Small intestine (tissue), 7 donors: ENCODE results near the gene CBX2. TPM values are rescaled to one million over a fixed set of nuclear protein-coding genes. Genes with fewer than 3 reads are reported as not detected.

ENCODE experiments used
- DNase-seq, 2 donors: peaks; one replicate each; pipeline versions ENCODE4 v3.0.0 to v3.0.0-alpha.2; 2013
- FAIRE-seq: peaks from 2 replicates; lab custom pipeline; 2012; peaks lifted over from hg19 to GRCh38; lab: Jason Lieb, UNC
- H3K27ac ChIP-seq, 3 donors: one replicate each; pipeline ENCODE4 v1.5.1; 2013; ENCODE audit warnings: low read length in 2 of 3, mild to moderate bottlenecking in 2 of 3, control low read depth in 1 of 3, inconsistent platforms in 1 of 3, low read depth in 1 of 3, moderate library complexity in 1 of 3
- H3K27me3 ChIP-seq, 3 donors: one replicate each; pipeline ENCODE4 v1.6.1; 2013; ENCODE audit warnings: low read length in 3 of 3, inconsistent platforms in 1 of 3; ENCODE audit not compliant: control insufficient read depth in 3 of 3, insufficient read depth in 3 of 3
- H3K36me3 ChIP-seq, 3 donors: one replicate each; pipeline ENCODE4 v1.6.1; 2013; ENCODE audit warnings: low read length in 3 of 3, inconsistent platforms in 1 of 3, low read depth in 1 of 3, mild to moderate bottlenecking in 1 of 3, moderate library complexity in 1 of 3; ENCODE audit not compliant: control insufficient read depth in 3 of 3, insufficient read depth in 2 of 3
- H3K4me1 ChIP-seq, 3 donors: one replicate each; pipeline ENCODE4 v1.6.1; 2013; ENCODE audit warnings: low read length in 2 of 3, inconsistent platforms in 1 of 3, low read depth in 1 of 3, mild to moderate bottlenecking in 1 of 3, moderate library complexity in 1 of 3; ENCODE audit not compliant: control insufficient read depth in 3 of 3, insufficient read depth in 2 of 3
- H3K4me3 ChIP-seq, 3 donors: one replicate each; pipeline ENCODE4 v1.5.1; 2013; ENCODE audit warnings: low read length in 3 of 3, control low read depth in 1 of 3, inconsistent platforms in 1 of 3, low read depth in 1 of 3, mild to moderate bottlenecking in 1 of 3, moderate library complexity in 1 of 3
- H3K9me3 ChIP-seq, 2 donors: one replicate each; pipeline ENCODE4 v1.6.1; 2013; ENCODE audit warnings: low read depth in 1 of 2, low read length in 1 of 2; ENCODE audit not compliant: control insufficient read depth in 2 of 2, insufficient read depth in 1 of 2
- WGBS, 3 donors: extraction: QIAGEN DNeasy Blood & Tissue Kit; methylation state at CpG; one replicate each; pipeline ENCODE4 v1.1.7; 2013; 5-methylcytosine and 5-hydroxymethylcytosine counted together
- polyA plus RNA-seq, 4 donors: library from polyadenylated mRNA; stranded (reverse) in 3 of 4; unstranded in 1 of 4; fragments of 200-250 nt in 3 of 4; fragments of 120-200 nt in 1 of 4; gene quantifications; one replicate each; pipeline versions ENCODE4 v1.2.1 to v1.2.3, GENCODE V29; 2013
- donor health status: healthy with polysubstance abuse.
- donor health status: control.
- donor health status: control.
- donor health status: Bipolar disorder and iron deficiency.
- donor health status: healthy.

CBX2 gene
- polyA plus RNA-seq, 4 donors = 0.22 to 12.0 (median 2.1) TPM

- Histone ChIP-seq H3K27ac (no peak overlapping the region), H3K4me1 (peaks cover 0 to 58% (median 11%) of the 10 kb centered on the region in 3 donors), H3K36me3 (peaks cover 0 to 13% (median 0%) of the 10 kb centered on the region in 3 donors), H3K27me3 (peaks cover 20 to 71% (median 58%) of the 10 kb centered on the region in 3 donors), H3K4me3 (no peak overlapping the region), H3K9me3 (peaks cover 0 to 16% of the 10 kb centered on the region in 2 donors)
- DNase-seq = peak in 1 of 2 donors; percentile 38
- FAIRE-seq = no peak
- WGBS, 3 donors = 3 to 5% (median 4%) methylated on average over 28 to 31 of the region's 31 CpGs
Measured at GRCh38 chr17:79799538-79800324, 21.8 kb downstream of the CBX2 start.

DNA sequence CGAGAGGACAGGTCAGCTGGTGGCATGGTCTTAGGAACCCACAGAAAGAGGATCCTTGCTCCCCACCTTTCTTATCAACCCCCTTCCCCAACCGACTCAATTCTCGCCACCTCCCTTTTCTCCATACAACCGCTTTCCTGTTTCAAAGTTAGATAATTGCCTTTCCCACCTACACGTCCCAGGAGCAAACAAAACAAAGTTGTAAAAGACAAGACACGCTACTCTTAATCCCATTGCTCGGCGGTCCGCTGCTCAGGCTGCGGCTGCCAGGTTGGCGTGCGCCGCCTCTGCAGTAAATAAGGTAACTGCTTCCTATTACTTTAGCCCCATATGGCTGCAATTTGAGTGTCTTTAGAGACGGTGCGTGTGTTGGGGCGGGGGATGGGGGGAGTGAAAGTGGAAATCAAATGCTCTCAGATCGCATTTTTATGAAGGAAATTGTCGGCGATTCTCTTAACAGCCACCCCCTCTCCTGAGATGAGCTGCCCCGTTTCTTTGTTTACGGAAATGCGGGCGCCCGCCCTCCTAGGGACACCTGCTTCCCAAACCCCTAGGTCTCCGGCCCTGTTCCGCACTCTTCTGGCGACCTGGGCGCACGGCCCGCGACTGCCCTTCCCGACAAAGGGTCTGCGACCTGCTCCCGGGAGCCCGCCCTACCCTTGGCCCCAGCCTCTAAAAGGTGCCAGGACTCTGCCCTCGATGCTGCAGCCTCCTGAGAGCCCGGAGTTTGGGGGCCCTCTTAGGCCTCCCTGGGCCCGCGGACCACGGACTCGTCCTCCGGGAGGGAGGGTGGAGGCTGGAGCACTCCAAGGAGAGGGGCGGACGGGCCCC is 22.6 kb downstream of the CBX2 start:
- peaks cover 0 to 51% (median 11%) of the 10 kb centered on the region in 3 donors for H3K4me1 ChIP-seq
- peak overlapping the region in 1 of 3 donors; percentile 33 for H3K4me3 ChIP-seq
- peaks cover 0 to 16% of the 10 kb centered on the region in 2 donors for H3K9me3 ChIP-seq
- H3K27ac ChIP-seq = no peak overlapping the region
- H3K27me3 ChIP-seq = peaks cover 20 to 79% (median 64%) of the 10 kb centered on the region in 3 donors
- FAIRE-seq (no peak), DNase-seq (peak; percentile 57 to 73)
- 1 to 2% (median 2%) methylated on average over 39 to 44 of the region's 44 CpGs for WGBS, 3 donors
- H3K36me3 ChIP-seq = peaks cover 0 to 6% (median 0%) of the 10 kb centered on the region in 3 donors

DNA sequence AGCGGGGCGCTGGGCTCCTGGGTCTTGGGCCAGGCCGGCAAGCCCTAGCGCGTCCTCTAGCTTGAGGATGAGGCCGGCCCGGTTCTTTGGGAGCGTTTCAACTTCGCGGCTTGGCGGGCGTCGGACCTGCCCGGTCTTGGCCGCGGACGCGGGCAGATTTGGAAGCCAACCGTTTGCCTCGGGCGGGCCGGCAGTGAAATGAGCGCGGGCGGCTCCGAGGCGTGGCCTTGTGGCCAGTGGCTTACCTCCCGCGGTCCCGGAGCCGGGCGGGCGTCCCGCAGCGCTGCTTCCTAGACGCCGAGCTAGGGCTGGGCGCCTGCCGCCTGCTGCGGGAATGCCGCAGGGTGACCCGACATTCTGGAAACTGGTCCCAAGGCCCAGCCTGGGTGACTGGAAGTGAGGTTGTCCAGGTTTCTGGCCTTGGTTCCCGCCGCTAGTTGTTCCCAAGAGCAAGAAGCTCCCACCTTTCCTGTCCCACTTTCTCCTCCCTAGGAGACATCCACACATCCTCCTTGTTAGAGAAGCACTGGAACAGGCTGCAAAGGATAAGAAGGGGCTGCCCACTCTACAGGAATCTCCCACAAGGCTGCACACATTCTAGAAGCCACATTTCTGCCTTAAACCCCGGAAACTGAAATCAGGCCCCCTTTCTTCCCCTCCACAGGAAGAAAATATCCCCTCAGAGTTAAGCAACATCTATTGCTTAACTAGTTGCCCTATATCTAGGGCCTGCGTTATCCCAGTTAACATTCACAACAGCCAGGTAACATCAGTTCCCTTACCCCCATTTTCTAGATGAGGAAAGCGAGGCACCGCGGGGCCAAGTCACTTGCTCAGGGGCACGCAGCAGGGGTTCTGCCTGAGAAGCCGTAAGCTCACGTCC is 23.4 kb downstream of the CBX2 start:
- Histone ChIP-seq H3K9me3 (peaks cover 0 to 16% of the 10 kb centered on the region in 2 donors), H3K4me1 (peaks cover 0 to 43% (median 5%) of the 10 kb centered on the region in 3 donors), H3K27me3 (peaks cover 20 to 88% (median 71%) of the 10 kb centered on the region in 3 donors), H3K36me3 (no peaks in the 10 kb centered on the region), H3K4me3 (peak overlapping the region in 1 of 3 donors; percentile 33), H3K27ac (no peak overlapping the region)
- 5 to 10% (median 6%) methylated on average over 42 to 52 of the region's 52 CpGs for WGBS, 3 donors
- FAIRE-seq = no peak
- peak in 1 of 2 donors; percentile 62 for DNase-seq

DNA sequence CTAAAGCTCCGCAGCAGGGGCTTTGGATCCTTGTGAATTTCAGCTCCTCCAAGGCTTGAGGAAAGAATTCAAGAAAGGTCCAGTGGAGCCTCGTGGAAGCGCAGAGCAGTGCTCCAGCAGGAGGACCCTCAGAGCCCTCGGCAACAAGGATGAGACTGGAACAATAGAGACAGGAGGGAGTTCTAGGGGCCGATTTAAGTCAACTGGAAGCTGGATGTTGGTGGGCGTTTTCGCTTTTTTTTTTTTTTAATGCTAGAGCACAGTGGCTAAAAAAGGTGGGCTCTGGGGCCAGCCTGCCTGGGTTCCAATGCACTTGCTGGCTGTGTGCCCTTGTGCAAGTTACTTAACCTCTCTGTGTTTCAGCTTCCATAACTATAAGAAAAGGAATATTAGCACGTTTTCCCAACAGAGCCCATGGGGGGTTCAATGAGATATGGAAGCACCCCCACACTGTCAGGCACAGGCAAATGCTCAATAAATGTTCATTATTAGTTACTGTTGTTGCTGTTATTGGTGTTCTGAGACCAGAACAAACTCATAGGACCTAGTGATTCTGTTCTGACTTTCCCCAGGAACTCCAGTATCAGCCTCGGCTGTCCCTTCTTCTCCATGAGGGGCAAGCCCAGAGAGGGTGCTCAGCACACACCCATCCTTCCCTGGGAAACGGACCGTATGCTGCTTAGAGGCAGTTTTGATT is 24.2 kb downstream of the CBX2 start:
- DNase-seq (no peak), FAIRE-seq (no peak)
- no peak overlapping the region for H3K4me3 ChIP-seq
- H3K27me3 ChIP-seq = peaks cover 20 to 96% (median 79%) of the 10 kb centered on the region in 3 donors
- H3K9me3 ChIP-seq = peaks cover 0 to 16% of the 10 kb centered on the region in 2 donors
- peaks cover 0 to 42% (median 5%) of the 10 kb centered on the region in 3 donors for H3K4me1 ChIP-seq
- WGBS, 3 donors = 10 to 16% (median 13%) methylated on average over 11 of the region's 11 CpGs
- no peak overlapping the region for H3K27ac ChIP-seq
- no peaks in the 10 kb centered on the region for H3K36me3 ChIP-seq

- Histone ChIP-seq H3K36me3 (no peaks in the 10 kb centered on the region), H3K4me1 (peaks cover 0 to 40% (median 5%) of the 10 kb centered on the region in 3 donors), H3K9me3 (peaks cover 0 to 16% of the 10 kb centered on the region in 2 donors), H3K4me3 (no peak overlapping the region), H3K27ac (no peak overlapping the region), H3K27me3 (peaks cover 20 to 100% (median 85%) of the 10 kb centered on the region in 3 donors)
- FAIRE-seq (no peak), DNase-seq (peak in 1 of 2 donors; percentile 30)
- WGBS, 3 donors = 7 to 9% (median 8%) methylated on average over 46 to 57 of the region's 57 CpGs
Measured at GRCh38 chr17:79802736-79803420, 24.9 kb downstream of the CBX2 start.

DNA sequence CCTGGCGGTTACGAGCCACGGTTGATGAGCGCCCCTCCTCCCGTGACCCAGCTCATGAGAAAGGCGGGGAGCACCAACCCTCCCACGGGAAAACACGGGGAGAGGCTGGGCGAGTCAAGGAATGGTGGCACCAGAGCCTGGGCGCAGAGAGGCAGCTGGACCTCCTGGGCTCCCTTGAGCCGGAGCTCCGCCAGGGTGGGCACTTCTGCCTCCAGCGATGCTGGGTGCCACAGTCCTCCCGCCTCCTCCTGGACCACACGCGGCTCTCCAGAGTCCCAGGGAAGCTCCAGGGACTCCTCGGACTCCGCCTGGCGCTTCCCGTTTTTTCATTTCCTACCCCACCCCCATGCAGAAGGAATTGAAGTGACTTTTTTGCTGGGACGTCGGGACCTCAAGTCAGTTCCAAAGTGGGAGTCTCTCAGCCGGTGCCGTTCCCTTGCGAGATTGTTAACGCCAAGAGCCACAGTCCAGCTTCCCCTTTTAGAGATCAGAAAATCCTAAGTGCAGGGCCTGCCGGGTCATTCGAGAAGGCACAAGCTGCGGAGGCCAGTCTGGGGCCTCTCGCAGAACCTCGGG is 25.6 kb downstream of the CBX2 start:
- Histone ChIP-seq H3K36me3 (no peaks in the 10 kb centered on the region), H3K4me1 (peaks cover 0 to 34% (median 2%) of the 10 kb centered on the region in 3 donors), H3K27ac (no peak overlapping the region), H3K27me3 (peaks cover 16 to 100% (median 87%) of the 10 kb centered on the region in 3 donors), H3K4me3 (no peak overlapping the region), H3K9me3 (peaks cover 0 to 16% of the 10 kb centered on the region in 2 donors)
- no peak for FAIRE-seq
- WGBS, 3 donors = 8 to 15% (median 11%) methylated on average over 29 to 31 of the region's 31 CpGs
- DNase-seq = no peak
